ENCODE data around the gene LDB2. TPM values are rescaled to one million over a fixed set of nuclear protein-coding genes. Genes with fewer than 3 reads are reported as not detected.

Gene LDB2
- total and polyA plus RNA-seq, 2 of the 8 experiments (the other 6 are each of a cell fraction or from before 2014, with no cell fraction given) = 57.0 to 140 TPM

DNA sequence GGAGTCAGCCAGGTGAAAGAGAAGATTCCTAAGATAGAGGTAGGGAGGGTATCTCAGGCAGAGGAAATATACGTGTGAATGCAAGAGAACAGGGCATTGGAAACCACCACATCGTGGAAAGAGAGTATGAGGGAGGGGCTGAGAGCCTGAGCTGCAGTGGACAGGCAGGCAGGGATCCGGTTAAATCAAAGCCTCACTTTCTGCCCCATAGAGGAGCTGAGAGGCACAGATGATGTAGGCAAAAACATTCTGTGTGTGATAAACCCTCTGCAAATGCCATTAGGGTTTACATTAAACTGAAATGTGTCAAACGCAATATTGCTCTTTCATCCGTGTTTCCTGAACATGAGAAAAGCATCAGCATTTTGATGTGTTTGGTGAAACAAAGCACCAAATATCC is 374.0 kb downstream of the LDB2 start:
- Histone ChIP-seq H3K79me2 (ENCODE audit: control insufficient read depth in 1 of 2, insufficient read depth in 2 of 2, low read length in 2 of 2) (no peaks in the 10 kb centered on the region), H2BK120ac (replicated peaks; ENCODE audit: low read depth, low read length) (no peak overlapping the region), H2AFZ (ENCODE audit: low read length) (no peak overlapping the region), H4K20me1 (replicated peaks in 1 of 2; ENCODE audit: control insufficient read depth in 1 of 2, insufficient read depth in 2 of 2, low read length in 2 of 2) (no peaks in the 10 kb centered on the region), H3K9me3 (ENCODE audit: insufficient read depth in 2 of 2, low read depth in 1 of 2, low read length in 1 of 2) (no peaks in the 10 kb centered on the region), H3K4me3 (ENCODE audit: extremely low read depth in 1 of 4, insufficient read depth in 2 of 4, low read depth in 3 of 4, low read length in 4 of 4) (no peak overlapping the region), H4K8ac (ENCODE audit: extremely low read depth, insufficient read depth, low read length) (no peak overlapping the region), H3K14ac (ENCODE audit: insufficient read length) (no peak overlapping the region), H3K4me2 (ENCODE audit: insufficient read depth in 1 of 2, low read depth in 2 of 2, low read length in 2 of 2) (no peak overlapping the region), H3K79me1 (ENCODE audit: low read depth, low read length) (no peaks in the 10 kb centered on the region; the same call in 1 of the 2 replicates), H4K91ac (replicated peaks; ENCODE audit: insufficient read length, low read length) (no peak overlapping the region), H3K23ac (ENCODE audit: insufficient read length) (no peak overlapping the region), H3K4me1 (replicated peaks in 1 of 4; ENCODE audit: control insufficient read depth in 3 of 4, insufficient read depth in 4 of 4, low read length in 3 of 4) (no peaks in the 10 kb centered on the region), H3K27me3 (replicated peaks in 1 of 4; ENCODE audit: control insufficient read depth in 3 of 4, extremely low read depth in 1 of 4, insufficient read depth in 3 of 4, low read length in 3 of 4) (no peaks in the 10 kb centered on the region), H2BK5ac (ENCODE audit: low read depth, low read length) (no peak overlapping the region), H4K5ac (ENCODE audit: insufficient read length, low read depth, low read length) (no peak overlapping the region), H3K4ac (replicated peaks; ENCODE audit: insufficient read length, low read depth, low read length) (no peak overlapping the region), H3K36me3 (ENCODE audit: control insufficient read depth in 2 of 4, insufficient read depth in 4 of 4, low read length in 3 of 4) (no peaks in the 10 kb centered on the region), H2AK5ac (ENCODE audit: low read depth, low read length) (no peak overlapping the region), H3K56ac (replicated peaks; ENCODE audit: insufficient read length, low read depth, low read length) (no peak overlapping the region), H3K27ac (ENCODE audit: low read depth, low read length) (no peak overlapping the region), H2BK15ac (ENCODE audit: low read length) (no peak overlapping the region), H2BK12ac (ENCODE audit: low read depth, low read length) (no peak overlapping the region), H2BK20ac (ENCODE audit: low read length) (no peak overlapping the region), H3K23me2 (ENCODE audit: low read depth, low read length) (no peaks in the 10 kb centered on the region), H3K9ac (replicated peaks in 1 of 4; ENCODE audit: extremely low read depth in 1 of 4, low read depth in 3 of 4, low read length in 3 of 4) (no peak overlapping the region), H3K18ac (ENCODE audit: extremely low read depth, low read length) (no peak overlapping the region)
- WGBS, 2 experiments (ENCODE audit: extremely low coverage in 1 of 2, insufficient coverage in 1 of 2, insufficient read length in 1 of 2, insufficient replicate concordance in 2 of 2, low coverage in 1 of 2, low lambda C conversion rate in 2 of 2, missing lambda C conversion rate in 1 of 2) = 64% methylated on average over 5 of the region's 5 CpGs; no CpG with 5 or more reads in 1 of the 2 experiments
- FAIRE-seq (no peak), DNase-seq (ENCODE audit: low read depth in 1 of 2, low spot score in 2 of 2) (no peak)
- POLR2A ChIA-PET (ENCODE audit: partially characterized antibody) = no interaction called here
- CTCF ChIA-PET (ENCODE audit: partially characterized antibody) = interaction anchor here (0.9 to 1.1 kb wide), 3 partner anchors 8 to 81 kb away, joined by 3 read pairs; no protein-coding TSS in a partner anchor
- TF ChIP-seq, protein P1, sequence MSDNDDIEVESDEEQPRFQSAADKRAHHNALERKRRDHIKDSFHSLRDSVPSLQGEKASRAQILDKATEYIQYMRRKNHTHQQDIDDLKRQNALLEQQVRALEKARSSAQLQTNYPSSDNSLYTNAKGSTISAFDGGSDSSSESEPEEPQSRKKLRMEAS (IDR thresholded peaks at IDR 0.05) = no peak
- TF ChIP-seq SP2 (IDR thresholded peaks at IDR 0.05; ENCODE audit: low read length) (no peak), EGR1 (IDR thresholded peaks at IDR 0.05; ENCODE audit: borderline replicate concordance, low read depth, low read length) (no peak), MAFK (IDR thresholded peaks at IDR 0.05; ENCODE audit: low read depth, low read length) (no peak), CTBP2 (IDR thresholded peaks at IDR 0.05; ENCODE audit: borderline replicate concordance, insufficient read depth, insufficient read length, low read length) (no peak), SP4 (IDR thresholded peaks at IDR 0.05; ENCODE audit: low read length) (no peak), CBX5 (IDR thresholded peaks at IDR 0.05; ENCODE audit: low read depth, low read length) (no peak)

All from H1 (cell line).